GM21825 (cell line): ENCODE results near the gene RIT1.
A peak's percentile ranks its signal among the peaks of the same experiment; 100 is the strongest.

ENCODE experiments used
- ATAC-seq: cut with Tn5 transposase; IDR thresholded peaks from one replicate; pipeline ENCODE4 v1.9.1; 2021; ENCODE audit warnings: mild to moderate bottlenecking, moderate library complexity; ENCODE audit not compliant: unreplicated experiment

Gene RIT1, protein sequence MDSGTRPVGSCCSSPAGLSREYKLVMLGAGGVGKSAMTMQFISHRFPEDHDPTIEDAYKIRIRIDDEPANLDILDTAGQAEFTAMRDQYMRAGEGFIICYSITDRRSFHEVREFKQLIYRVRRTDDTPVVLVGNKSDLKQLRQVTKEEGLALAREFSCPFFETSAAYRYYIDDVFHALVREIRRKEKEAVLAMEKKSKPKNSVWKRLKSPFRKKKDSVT

DNA sequence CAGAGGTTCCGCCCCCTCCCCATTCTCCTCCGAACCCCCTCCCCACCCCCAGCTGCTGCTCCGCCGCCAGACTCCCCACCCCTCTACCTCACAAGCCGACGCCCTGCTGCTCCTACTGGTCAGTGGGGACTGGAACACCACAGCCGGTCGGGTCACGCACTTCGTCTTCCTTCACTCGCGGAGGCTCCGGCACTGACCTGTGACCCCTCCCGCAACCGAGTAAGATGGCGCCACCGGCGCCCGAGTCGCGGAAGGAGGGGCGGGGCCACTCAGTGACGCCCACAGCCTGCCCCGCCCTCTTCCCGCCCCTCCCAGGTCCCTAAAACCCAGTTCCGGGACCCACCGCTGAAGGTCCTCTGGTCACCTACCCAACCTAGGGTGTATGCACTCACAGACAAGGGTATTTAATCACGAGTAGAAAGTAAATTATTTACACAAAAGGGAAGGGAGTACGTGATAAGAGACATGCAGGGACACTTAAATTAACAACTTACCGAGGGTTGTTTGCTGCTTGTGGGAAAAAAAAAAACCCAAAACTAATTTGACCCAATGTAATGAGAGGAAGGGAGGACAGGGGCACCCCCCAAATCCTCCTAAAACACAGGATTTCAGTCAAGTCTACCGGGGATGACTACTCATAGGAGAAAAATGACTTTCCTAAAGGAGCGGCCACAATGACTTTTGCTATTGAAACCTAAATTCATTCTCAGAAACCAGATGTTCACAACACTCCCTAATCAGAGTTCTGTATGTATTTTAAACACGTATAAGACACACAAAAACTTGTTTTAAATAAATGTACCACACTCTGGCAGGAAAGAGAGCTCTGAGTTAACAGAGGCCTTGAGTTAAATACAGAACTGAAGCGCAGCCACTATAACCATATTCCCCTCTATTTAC, at the start of gene RIT1:
RIT1 (minus strand) TSS at position 194 of the 900 bp plus-strand sequence. CDS start 588 bp downstream, outside the sequence.
- peak; percentile 84 for ATAC-seq

DNA sequence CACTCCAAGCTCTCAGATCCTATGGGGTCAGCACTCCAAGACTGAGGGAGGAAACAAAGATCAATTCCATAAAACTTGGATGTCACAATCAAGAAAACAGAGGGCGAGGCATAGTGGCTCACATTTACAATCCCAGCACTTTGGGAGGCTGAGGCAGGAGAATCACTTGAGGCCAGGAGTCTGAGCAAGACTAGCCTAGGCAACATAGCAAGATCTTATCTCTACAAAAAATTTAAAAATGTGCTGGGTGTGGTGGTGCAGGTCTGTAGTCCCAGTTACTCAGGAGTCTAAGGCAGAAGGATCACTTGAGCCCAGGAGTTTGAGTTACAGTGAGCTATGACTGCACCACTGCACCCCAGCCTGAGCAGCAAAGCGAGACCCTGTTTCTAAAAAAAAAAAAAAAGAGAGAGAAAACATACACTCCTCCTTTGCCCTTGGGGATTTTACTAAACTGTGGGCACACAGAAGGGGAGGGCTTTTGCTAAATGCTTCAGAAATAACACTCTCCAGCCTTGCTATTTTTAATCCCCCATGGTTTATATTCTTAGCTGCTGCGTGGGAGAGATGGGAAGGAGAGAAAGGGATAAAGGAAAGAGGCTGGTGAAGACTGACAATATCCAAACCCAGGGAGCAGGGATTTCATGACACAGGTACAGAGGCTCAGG, 49.1 kb upstream of the RIT1 start:
- no peak for ATAC-seq

DNA sequence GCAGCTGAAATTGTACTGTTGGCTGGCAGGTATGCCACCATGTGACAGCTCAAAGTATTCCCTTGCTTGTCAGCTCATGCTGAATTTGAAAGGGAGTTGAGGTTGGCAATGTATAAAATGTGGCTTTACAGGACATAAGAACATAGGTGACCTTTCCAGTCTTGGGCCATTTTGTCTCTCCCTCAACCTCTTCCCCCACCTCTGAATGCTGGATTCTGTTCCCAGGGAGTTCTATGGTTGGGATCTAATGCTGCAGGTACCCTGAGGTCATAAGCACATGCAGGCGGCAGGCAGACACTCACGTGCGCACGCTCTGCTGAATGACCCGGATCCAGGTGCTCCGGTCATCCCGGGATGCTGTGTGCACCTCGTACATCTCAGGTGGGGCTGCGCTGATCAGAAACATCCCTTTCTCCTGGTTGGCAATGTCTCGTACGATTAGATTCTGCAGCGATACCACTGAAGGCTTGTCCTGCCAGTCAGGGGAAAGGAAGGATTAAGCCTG, 46.3 kb upstream of the RIT1 start:
- ATAC-seq: no peak

DNA sequence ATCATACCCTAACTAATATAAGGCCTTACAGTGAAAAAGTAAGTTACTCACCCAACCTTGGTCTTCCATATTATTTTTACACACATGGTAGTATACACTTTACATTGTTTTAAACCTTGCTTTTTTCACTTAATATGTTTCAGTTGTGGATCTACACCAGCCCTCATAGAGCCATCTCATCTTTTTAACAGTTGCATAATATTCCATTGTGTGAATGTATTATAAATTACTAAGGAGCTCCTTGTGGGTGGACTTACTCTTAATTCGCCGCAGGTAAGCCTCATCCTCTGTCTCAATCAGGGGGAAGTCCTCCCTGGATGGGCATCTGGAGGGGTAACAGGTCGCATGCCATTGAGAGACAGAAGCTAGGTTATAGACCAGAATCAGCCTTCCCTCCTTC, 43.5 kb upstream of the RIT1 start:
- no peak for ATAC-seq

DNA sequence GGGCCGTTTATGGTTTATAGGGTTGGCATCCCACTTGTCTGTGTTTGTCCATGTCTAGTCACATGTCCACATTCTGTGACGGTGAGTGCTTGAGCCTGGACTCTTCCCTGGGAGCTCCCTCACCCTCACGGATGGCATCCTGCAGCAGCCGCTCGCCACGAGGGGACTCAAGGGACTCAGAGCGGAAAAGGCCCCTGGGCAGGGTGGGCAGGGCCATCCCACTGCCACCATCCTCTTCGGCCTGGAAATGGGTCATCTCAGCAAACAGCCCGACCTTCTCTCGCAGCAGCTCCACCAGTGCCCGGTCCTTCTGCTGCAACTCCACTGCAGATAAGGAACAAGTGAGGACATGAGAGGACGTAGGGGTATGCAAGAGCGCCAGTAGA, 41.3 kb upstream of the RIT1 start:
- no peak for ATAC-seq

DNA sequence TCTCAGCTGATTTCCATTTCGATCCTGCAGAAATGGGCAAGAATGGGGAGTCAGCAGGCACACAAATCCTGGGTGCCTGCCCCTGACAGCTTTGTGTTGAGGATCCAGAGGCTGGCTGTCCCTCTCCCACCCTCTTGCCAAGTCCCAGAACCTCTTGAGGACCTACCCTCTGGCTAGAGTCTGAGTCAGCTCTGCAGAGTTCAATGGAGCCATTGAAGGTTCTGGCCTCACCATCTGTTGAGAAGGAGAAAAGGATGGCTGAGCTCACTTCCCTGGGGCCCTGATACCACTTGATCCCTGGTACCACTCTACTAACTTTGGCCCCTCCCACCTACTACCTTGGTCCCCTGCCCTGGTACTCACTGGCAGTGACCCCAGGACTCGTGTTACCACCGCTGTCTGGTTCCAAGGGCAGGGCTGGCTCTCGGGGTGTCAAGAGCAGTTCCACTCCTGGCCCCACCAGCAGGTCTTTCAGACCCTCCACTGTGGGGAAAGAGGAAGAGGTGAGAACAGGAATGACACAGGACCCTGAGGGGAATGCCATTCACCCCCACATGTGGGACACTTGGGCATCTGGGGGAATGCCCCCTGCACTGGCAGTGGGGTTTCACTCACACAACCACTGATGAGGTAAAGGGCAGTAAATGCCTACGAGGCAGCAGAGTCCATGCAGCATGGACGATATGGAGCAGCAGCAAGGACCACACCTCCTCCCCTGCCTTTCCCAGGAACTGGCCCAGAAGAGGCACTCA, 40.8 kb upstream of the RIT1 start:
- ATAC-seq: no peak

DNA sequence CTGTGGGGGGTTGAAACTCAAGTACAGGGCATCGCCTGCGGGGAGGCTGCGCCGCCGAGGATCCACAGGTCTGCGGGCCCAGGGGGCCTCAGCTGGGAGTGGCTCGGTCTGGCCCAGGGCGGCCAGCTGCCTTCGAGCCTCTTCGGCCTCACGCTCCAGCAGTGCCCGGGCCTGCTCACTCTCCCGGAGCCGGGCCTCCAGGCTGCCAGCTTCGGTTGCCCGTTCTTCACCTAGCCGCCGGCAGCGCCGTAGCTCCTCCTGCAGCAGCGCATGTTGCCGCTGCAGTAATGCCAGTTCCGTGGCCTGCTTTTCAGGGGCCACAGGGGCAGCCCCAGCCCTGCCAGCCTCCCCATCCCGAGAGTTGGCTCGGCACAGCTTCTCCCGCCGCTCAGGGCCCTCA, 39.7 kb upstream of the RIT1 start:
- no peak for ATAC-seq

DNA sequence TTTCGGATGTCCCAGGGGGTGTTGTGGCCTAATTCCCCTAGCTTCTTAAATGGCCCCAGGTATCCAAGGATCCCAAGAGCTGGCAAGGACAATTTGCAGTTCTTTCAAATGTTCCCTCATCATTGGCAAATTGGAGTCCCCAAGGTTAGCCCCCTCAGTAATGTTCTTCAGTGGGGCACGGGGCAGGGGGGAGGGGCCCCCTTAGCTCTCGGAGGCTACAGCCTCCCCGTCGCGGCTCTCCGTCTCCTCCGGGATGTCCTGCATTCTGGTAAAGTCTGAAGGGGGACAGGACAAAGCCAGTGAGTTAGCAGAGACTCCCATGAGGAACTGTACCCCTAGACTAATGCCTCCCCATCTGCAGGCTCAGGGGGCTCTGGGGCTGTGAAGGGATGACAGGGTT, 36.6 kb upstream of the RIT1 start:
- ATAC-seq: no peak

DNA sequence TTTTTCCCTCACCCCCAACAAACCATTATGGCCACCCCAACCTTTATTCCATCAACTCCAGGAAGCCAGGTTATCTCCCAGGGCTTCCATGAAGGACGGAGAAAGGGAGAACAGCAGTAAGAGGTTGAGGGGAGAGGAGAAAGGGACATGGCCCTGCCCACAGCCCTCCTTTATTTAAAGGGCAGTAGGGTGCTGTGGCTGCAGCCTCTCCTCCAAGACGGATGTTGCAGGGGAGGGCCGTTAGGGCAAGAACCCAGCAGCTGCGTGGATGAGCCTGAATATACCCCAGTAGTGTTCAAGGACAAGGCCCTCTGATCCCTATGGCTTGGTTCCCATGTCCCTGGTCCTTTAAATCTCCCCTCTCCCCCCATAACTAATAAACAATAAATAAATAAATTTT, 36.1 kb upstream of the RIT1 start:
- ATAC-seq: no peak

DNA sequence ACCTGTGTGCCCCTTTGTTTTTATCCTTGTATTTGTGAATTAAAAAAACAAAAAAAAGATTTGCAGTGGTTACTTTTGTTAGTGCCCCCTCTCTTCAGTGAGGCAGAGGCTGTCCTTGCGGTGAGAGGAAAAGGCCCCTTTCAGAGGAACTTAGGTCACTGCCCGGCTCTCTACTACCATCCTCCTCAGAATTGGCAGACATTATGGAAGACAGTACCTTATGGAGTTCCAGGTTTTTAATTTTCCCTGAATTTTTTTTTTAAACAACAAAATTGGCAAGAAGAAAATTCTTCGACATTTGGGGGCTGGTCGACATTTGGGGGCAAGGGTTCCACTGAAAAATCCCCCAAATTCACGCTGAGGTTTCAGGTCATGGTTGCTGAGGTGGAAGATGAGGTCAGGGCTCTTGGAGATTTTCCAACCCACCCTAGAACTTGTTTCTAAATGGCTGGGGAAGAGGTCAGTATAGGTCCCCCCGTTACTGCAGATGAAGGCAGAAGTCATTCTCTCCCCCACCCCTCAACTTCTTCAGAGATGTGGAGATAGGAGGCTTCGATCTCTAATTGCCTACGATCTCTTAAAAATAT, 35.6 kb upstream of the RIT1 start:
- ATAC-seq: no peak

DNA sequence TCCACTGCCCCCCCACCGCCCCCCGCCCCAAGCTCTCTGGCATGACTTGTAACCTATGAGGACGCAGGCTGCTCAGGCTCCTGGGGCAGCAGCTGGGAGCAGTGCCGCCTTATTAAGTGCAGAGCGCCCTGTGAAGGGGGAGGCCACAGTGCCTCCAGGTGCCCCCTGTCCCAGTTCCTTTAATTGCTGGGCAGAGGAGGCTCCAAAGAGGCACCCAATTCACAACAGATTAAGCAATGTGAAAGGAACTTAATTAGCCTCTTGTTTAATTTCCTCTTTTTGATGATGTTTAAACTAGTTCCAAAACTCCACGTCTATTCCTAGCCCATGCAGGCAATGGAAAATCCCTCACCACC, 33.3 kb upstream of the RIT1 start:
- no peak for ATAC-seq

DNA sequence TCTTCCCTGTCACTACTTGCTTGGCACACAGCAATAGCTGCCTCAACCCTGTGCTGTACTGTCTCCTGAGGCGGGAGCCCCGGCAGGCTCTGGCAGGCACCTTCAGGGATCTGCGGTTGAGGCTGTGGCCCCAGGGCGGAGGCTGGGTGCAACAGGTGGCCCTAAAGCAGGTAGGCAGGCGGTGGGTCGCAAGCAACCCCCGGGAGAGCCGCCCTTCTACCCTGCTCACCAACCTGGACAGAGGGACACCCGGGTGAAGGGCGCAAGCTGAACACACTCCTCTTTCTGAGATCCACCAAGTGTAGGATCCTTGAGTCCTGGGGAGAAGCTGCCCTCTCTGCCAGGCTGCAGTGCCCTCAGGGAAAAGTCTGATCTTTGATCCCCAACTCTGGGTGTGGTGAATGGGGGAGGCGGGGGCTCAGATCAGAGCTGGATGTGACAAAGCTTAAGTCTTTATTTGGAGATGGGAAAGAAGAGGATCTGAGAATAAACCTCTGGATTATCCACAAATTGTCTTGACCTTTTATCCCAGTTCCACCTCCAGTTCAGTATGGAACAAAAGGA, 31.5 kb upstream of the RIT1 start:
- no peak for ATAC-seq

DNA sequence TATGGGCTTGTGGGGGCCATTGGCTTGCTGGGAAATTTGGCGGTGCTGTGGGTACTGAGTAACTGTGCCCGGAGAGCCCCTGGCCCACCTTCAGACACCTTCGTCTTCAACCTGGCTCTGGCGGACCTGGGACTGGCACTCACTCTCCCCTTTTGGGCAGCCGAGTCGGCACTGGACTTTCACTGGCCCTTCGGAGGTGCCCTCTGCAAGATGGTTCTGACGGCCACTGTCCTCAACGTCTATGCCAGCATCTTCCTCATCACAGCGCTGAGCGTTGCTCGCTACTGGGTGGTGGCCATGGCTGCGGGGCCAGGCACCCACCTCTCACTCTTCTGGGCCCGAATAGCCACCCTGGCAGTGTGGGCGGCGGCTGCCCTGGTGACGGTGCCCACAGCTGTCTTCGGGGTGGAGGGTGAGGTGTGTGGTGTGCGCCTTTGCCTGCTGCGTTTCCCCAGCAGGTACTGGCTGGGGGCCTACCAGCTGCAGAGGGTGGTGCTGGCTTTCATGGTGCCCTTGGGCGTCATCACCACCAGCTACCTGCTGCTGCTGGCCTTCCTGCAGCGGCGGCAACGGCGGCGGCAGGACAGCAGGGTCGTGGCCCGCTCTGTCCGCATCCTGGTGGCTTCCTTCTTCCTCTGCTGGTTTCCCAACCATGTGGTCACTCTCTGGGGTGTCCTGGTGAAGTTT, 30.8 kb upstream of the RIT1 start:
- no peak for ATAC-seq

DNA sequence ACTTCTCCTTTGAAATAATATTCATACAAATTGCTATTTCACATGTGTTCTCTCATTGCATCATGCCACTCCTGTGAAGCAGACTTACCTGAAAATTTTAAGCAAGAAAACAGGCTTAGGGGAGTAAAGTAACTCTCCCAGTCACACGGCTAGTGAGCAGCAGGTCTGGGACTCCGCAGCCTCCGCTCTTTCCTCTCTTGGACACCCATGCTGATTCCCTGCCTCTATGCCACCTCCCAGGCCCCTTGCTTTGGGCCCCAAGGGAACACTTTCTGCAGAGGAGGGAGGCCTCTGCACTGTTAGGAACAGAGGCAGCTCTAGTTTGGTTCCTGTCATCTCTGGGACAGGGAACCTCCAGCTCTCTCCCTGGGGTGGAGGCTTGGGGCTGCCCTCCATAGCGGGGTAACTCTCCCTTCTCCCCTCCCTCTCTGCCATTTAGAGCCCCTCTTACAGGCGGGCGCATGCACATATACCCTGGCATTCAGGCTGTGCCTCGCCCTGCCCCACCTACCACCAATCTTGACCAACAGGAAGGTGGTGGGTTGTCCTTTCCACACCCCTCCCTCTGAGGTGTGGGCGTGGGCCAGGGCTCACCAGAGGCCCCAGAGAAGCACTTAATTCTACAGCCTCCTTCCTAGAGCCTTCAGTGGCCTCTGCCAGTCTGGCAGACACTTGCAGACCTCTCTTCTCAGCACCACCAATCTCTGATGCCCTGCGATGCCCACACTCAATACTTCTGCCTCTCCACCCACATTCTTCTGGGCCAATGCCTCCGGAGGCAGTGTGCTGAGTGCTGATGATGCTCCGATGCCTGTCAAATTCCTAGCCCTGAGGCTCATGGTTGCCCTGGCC, 30.1 kb upstream of the RIT1 start, which contains the start of gene RXFP4:
RXFP4 (plus strand) TSS at position 646 of the 852 bp plus-strand sequence; CDS start at position 718, 72 bp downstream.
- no peak for ATAC-seq

DNA sequence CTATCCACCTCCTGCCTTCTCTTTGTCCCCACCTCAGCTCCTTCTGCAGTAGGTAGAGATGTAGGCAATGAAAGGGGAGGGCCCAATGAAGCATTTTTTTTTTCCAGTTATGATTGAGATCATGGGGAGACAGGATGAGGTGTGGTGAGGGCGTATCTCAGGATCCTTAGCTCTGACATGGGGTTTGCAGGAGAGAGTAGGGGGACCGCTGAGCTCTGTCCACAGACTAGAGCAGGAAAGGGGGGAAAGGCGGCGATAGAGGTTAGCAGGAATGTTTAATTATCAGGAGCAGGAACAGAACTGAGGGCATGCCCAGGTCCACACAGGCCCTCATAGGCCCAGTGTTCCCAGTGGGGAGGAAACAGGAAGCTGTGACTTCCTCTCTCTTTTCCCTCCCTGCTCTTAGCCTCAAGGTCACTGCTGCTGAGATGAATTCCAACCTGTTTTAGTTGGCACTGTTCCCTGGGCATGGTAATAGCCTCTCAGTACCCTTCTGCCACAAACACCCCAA, 29.4 kb upstream of the RIT1 start:
- ATAC-seq: no peak

DNA sequence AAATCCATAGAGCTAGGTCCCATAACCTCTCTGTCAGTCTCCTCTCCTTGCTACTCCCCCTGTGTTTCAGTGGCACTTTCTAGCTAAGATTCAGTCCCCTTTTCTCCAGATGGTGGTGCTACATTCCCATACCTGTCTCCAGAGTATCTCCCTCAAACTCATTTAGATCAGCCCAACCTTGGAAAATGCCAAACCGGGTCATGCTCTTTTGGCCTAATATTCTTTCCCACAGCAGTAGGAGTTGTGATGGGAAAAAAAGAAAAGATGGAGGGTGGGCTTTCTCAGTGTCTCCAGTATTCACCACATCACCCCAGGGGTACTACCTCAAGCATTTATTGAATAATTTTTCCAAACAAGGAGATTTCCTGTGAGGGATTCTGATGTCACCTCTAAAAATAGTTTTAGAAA, 27.1 kb upstream of the RIT1 start:
- ATAC-seq: no peak

DNA sequence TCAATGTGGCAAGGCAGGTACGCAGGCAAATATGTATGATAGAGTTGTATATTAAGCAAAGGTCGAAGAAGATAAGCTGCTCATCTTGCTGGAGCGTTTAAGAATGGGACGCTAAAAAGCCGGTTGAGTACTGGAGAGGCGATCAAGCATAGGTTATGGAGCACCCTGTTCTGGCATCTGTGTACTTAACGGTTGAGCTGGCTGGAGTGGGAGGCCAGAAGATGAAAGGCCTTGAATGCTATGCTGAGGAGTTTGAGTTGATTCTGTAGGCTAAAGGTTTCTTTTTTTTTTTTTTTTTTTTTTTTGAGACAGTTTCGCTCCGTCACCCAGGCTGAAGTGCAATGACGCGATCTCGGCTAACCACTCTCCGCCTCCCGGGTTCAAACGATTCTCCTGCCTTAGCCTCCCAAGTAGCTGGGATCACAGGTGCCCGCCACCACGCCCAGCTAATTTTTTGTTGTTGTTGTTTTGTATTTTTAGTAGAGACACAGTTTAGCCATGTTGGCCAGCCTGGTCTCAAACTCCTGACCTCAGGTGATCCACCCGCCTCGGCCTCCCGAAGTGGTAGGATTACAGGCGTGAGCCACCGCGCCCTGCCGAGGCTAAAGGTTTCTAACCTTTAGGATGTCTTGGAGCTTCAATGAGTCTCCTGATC, 23.9 kb upstream of the RIT1 start:
- ATAC-seq: no peak
